OCI-M2 (cell line): Measurements from ENCODE around the gene GPC6.
"Not testable (repeated sequence)": the region's sequence is repeated elsewhere in the genome, so short reads cannot be mapped to it uniquely, and the experiment has no call there.

Source experiments
- DNase-seq: peaks from one replicate; lab custom pipeline; 2025; ENCODE audit not compliant: unreplicated experiment; lab: John Stamatoyannopoulos, UW

GPC6 gene

DNA sequence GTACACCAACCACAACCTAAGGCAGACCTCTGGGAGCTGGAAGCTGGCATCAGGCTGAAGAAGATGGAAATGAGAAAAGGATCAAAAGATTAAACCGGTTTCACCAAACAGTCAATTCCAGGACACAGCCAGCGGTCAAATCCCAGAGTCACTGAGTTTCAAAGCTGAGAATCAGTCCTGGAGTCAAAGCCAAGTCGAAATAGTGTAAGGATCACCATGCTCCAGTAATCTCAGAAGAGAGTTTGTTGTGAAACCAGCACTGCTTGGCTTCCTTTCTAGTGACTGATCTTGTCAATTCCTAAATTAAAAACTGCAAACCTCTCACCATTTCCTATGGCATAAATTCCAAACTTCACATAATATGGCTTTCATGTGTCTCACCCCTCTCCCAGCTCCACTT is 198.8 kb downstream of the GPC6 start:
- DNase-seq = no peak

DNA sequence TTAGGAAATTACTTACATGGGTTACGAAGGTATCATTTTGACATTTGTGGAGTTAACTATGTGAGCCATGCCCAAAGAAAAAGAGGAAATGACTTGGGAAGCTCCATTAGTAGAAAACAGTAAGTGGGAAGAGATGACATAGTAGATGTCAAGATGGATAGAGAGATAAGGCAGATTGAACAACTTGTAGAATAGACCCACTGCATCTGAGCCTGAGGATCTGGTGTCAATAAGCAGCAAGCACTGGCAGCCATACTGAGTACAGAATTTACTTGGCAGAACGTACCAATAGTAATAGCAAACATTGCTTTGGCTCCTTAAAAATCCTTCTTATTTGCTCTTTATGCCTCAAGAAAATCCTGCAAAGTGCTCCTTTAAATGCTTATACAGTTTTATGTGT is 203.8 kb downstream of the GPC6 start:
- DNase-seq = no peak

DNA sequence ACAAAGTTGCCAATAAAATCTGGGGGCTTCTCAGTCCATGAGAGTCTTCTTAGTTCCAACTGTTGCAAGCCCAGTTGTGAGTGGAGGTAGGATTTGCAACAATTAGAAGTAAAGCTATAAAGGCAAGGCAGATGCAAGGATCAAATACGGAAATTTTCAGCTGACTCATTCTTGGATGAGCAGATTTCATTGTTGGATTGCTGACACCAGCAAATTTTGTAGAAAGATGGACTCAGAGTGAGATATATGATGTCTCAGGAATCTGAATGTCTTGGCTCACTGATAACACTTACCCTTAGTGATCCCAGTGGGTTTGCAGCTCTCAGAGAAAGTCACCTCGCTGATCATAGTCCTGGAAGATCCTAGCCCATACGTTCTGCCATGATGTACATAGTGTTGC is 209.0 kb downstream of the GPC6 start:
- no peak for DNase-seq

DNA sequence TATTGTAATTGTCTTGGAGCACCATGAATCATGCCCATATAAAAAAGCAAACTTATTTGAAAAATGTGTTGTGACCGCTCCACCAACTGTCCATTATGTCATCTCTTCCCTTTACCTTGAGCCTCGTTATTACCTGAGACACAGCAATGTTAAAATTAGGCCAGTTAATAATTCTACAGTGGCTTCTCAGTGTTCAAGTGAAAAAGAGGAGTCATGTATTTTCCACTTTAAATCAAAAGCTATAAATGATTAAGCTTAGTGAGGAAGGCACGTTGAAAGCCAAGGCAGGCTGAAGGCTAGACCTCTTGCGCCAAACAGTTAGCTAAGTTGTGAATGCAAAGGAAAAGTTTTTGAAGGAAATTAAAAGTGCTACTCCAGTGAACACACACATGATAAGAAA is 210.5 kb downstream of the GPC6 start:
- no peak for DNase-seq

DNA sequence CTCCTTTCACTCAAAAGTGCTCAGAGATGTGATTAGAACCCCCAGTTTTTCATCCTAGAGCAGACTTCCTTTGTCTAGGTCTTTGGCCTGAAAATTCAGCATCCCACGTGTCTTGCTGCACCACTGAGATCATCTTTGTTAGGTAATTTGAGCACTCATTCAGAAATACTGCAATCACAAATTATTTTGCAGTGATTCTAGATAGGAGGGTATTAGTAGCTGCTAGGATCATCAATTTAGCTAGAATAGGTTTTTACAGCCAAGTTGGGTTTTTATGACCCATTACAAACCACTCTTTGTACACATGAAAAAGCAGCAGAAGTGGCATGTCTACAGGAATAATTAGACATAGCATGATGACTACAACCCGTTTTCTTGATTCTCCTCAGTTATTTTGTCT is 219.6 kb downstream of the GPC6 start:
- DNase-seq = no peak

DNA sequence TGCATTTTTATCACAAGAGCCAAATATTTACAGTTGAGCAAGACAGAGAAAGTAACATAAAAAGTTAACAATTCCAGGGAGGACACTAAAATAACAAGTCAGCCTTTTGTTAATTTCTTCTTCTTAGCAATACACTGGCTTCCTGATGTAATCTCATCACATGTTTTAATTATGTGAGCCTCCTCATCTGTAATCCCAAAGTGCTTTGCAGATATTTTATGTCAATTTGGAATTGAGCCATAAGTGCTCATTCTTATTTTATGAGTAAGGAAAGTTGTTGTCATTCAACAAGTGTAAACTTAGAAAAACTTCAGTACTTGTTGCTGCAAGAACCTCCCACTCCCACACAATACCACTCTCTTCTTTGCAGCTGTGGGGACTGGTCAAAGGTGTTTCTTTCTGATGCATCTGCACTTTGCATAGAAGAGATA is 223.6 kb downstream of the GPC6 start:
- no peak for DNase-seq

DNA sequence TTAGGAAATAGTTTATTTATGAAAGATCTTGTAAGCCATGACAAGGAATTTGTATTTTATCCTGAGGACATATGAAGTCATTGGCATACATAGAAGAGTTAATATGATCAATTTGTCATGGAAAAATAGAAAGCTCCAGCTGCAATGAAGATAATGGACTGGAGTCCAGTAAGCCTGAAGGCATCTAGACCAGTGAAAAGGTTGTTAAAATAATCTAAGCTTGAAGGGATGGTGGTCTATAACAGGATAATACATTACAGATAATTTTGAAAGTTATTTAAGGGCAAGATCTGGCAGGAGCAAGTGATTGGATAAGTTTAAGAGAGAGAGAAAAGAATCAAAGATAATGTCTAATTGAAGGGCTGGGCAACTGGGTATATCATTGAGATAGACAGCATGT is 224.2 kb downstream of the GPC6 start:
- DNase-seq = no peak

DNA sequence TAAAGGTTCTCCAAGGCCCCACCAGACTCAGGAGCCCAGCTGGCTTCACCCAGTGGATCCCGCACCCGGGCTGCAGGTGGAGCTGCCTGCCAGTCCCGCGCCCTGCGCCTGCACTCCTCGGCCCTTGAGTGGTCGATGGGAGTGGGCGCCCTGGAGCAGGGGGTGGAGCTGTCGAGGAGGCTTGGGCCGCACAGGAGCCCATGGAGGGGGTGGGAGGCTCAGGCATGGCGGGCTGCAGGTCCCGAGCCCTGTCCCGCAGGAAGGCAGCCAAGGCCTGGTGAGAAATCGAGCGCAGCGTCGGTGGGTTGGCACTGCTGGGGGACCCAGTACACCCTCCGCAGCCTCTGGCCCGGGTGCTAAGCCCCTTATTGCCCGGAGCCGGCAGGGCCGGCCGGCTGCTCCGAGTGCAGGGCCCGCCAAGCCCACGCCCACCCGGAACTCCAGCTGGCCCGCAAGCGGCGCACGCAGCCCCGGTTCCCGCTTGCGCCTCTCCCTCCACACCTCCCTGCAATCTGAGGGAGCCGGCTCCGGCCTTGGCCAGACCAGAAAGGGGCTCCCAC is 228.1 kb downstream of the GPC6 start:
- DNase-seq = not testable (repeated sequence)

DNA sequence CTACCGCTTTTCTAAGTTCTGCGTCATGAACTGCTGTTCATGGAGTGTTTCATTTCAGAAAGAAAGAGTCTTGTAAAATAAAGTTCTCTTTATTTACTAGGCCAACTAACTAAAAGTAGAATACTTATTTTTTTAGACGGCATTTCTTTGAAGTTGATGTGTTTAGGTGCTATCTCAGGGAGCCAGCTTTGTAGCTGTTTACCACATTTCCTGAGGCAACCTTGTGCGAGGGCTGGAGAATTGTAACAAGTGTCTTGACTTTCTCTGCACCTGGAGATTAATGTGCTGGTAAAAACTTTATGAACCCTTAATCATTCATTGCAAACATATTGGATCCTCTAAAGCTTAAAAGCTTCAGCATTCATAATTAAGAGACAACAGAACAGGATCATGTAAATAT is 229.3 kb downstream of the GPC6 start:
- DNase-seq = no peak

DNA sequence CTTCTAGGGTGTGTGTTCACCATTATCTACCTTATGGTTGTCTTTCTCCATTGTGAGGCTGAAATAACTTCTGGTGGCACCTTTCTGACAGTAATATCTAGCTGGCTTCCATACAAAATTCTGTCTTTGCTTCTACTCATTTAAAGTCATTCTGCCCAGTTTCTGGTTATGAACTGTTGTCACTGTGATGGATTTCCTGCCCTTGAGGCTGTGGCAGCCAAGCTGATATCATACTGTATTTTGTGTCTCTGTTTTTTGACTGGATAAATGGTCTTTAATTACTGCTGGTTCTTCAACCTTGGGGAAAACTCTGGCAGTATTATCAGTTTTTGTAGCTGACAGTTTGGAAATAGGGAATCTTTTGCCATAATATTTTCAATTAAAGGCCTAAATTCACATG is 233.4 kb downstream of the GPC6 start:
- DNase-seq = no peak

DNA sequence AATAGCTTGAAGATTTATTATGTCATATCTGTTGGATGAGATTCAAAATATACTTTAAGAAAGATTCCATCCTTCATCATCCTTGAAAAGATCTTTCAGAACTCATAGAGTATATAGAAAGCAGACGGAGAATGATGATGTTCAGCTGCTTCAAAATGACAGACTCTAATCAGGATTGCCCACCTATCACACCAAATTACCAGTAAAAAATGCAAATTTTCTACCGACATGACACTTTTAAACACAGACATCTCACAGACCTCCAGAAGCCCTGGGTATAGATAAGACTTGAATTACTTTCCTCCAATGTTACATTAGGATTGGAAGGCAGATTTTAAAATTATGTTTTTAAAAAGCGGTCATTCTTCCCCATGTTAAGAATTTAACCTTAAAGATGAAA is 235.5 kb downstream of the GPC6 start:
- no peak for DNase-seq

DNA sequence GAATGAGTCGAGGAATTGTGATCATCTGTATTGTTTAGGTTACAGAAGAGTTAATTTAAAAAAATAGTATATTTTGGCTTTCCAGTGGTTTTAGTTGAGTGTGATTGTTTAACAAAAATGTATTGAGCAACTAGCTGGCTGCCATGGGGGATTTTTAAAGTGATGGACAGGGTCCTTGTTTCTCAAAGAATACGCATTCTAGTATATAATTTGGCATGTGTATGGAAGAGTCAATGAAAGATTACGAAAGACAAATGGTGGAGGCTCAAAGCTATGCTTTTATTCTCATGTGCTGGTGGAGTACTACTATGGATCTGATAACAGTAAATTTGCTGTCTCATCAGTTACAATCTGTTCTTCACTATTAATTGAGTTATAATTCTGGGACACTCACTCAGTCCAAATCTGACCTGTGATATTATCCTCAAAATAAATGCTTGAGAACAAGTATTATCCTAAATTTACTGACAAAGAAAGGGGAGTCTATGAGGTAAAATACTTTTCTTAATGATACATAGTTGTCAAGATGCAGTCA is 240.0 kb downstream of the GPC6 start:
- no peak for DNase-seq

DNA sequence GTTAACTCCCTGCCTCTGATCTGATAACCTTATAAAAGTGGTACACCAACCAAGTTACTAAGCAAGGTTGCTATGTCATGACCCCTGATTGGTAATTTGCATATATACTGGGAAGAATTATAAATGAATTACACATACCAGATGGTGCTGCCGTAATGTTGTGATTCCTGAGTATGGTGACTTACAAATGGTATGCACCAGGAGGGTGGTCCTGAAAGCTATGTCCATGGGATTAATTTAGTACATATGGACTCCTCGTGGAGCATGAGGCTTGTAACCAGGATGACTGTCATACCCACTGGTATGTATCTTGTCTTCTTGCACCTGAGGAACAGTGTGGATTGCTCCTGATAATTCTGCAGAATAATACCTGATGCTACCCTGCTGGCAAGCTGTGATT is 240.6 kb downstream of the GPC6 start:
- DNase-seq = no peak

DNA sequence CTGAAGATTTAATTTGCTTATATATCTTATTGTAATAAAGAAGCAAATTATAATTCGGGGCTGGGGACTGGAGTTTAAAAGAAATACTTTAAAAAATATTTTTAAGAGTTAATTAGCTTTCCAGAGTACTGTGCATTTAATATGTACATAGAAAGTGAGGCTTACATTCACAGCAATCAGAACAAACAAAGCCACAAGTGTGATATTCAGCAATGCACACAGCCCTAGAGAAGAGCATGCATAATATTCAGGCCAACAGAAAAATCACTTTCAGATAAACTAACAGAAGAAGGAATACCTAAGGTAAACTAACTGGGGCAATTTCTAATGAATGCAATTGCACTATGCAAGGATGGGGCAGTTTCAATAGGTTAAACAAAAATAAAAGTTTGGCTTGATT is 241.8 kb downstream of the GPC6 start:
- DNase-seq = no peak

DNA sequence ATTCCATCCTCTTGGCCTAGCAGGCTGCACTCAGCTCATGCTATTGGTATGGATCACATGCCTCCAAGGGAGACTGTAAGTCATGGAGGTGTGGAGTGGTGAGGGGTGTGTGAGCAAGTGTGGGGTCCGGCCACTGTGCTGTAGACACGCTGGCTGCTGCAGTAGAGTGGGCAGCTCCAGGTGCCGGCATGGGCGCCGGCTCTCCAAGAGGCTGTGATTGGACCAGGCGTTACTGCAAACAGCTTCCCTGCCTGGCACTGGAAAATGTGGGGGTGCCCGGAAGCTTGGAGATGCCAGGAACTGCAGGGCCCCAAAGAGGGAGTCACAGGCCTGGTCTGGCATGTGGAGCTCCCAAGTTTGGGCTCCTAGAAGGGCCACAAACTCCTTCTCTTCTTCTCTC is 245.7 kb downstream of the GPC6 start:
- DNase-seq = no peak

DNA sequence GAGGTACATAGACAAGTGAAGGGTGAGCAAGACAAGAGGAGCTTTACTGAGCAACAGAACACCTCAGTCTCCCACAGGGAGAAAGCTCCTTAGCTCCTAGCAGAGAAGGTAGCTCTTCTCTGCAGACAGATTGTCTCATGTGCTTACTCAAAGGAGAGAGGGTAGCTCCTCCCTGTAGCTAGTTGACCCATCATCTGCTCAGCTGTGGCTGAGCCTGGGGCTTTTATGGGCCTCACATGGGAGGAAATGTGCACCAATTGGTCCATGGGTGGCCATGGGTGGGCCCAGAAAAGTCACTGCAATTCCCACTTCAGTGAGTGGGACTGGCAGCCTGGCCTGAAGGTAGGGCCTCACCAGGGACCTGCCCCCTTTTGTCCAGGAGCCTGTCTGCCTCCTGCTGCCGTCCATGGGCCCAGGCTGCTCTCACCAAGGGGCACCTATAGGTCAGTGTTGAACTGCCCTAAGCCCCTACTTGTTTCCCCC is 246.2 kb downstream of the GPC6 start:
- DNase-seq = no peak

DNA sequence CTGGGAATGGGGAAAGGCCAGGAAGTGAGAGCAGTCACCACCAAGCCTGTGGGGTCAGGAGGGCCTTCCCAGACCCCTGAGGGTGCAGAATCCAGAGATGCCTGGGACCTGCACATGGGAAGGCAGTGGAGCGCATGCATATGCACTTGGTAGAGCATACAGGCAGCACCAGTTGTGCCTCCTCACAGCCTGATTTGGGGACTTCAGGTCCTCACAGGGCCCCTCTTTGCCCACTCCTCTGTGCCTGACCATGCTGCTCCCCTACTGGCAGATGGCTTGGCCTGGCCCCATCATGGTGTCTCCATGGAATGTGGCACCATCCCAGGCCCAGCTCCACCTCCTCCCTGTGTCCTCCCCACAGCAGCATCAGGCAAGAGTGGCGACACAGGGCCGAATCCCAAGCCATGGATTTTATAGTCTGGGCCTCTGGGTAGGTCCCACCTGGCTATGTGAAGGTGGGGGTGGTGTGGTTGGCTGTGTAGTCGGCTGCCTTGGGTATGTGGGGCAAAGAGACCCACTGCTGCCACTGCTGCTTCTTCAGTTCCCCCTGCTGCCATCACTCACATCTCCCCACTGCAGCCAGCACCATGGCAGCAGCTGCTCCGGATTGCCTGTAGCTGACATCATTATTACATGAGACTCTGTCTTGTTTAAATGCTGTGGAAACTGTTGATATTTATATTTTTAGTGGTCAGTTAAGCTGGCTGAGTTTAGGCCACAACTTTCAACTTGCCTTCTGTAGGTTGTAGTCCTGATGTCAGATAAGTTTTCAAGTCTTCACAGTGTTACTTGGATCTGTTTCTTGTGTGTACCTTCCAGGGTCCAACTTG is 247.0 kb downstream of the GPC6 start:
- DNase-seq = no peak

DNA sequence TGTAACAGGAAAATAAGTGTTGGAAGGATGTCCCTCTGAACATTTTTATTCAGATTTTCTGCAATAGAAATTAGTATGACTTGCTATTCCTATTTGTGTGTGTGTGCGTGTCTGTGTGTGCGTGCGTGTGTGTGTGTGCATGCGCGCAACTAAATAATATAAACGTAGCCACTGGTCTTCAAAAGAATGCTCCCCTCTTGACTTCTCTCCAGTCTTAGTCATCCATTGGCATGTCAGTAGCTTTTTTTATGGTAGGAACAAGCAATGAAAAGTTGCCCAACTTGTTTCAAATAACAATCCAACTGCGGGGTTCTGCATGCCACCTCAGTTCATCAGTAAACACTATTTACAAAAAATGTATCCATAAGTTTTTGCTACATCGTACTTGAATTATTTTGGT is 249.6 kb downstream of the GPC6 start:
- DNase-seq = no peak

DNA sequence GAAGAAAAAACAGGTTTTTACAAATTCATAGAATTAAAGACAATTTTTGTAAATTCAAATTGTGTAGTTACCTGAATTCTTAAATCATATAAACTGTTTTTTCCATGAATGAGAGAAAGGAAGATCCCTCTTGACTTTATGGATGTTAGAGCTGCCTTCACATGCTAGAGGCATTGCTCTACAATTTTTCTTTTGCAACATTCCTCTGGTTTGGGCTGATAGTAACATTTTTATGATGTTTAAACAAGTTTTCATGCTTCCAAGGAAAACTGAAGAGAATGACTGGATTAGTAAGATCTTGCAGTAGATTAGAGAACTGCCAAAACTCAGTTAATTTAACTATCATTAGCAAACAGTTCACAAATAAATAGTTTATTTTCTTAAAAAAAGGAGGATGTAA is 250.6 kb downstream of the GPC6 start:
- no peak for DNase-seq

DNA sequence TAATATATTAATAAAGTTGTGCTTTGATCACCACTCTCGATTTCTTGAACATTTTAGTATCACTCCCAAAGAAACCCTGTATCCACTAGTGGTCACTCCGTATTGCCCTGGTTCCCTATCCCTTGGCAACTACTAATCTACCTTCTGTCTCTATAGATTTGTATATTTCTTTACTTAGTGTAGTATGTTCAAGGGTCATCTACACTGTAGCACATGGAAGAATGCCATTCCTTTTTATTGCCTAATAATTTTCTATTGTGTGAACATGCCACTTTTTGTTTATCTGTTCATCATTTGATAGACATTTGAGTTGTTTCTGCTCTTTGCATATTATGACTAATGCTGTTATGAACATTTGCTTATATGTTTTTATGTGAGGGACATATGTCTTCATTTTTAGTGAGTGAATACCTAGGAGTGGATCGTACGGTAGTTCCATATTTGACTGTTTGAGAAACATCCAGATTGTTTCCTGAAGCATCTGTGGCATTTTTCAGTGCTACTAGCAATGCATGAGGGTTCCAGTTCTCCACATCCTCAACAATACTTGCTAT is 254.0 kb downstream of the GPC6 start:
- DNase-seq = no peak

DNA sequence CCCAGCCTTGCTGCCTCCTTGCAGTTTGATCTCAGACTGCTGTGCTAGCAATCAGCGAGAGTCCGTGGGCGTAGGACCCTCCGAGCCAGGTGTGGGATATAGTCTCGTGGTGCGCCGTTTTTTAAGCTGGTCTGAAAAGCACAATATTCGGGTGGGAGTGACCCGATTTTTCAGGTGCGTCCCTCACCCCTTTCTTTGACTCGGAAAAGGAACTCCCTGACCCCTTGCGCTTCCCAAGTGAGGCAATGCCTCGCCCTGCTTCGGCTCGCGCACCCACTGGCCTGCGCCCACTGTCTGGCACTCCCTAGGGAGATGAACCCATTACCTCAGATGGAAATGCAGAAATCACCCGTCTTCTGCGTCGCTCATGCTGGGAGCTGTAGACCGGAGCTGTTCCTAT is 269.5 kb downstream of the GPC6 start:
- DNase-seq = not testable (repeated sequence)

DNA sequence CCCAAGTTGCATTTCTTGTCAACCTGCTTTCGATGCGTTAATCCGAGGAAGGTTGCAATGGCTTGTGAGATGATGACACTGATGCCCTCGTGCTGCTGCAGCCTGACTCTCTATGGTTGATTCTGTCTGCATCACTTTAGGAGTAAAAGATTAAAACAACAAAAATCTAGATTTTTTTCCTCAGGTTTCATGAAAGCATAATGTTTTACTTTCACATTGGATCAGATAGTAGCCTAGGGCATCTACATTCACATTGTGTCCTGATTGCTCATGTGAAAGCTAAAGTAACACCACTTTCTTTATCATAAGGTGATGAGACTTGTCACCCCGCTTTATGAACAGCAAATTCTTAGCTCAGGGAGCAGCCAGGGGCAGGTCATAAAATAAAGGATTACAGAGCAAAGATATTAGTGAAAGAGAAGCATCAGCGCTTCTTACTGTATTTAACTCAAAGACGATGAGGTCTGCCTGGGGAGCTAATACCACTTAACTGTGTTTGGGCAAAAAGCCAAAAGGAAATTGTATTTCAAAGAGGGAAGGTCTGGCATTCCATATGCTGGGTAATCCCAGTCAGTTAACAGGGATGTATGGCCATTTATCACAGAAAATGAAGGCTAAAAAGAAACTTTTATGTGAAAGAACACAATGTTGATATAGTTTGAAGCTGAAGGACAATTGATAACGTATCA is 270.5 kb downstream of the GPC6 start:
- no peak for DNase-seq
